ENCODE data around the gene ACTG1. TPM values are rescaled to one million over a fixed set of nuclear protein-coding genes. Genes with fewer than 3 reads are reported as not detected.

Gene ACTG1
- total RNA-seq, 2 donors from 2014 or later, result 4,461 to 5,616 TPM

DNA sequence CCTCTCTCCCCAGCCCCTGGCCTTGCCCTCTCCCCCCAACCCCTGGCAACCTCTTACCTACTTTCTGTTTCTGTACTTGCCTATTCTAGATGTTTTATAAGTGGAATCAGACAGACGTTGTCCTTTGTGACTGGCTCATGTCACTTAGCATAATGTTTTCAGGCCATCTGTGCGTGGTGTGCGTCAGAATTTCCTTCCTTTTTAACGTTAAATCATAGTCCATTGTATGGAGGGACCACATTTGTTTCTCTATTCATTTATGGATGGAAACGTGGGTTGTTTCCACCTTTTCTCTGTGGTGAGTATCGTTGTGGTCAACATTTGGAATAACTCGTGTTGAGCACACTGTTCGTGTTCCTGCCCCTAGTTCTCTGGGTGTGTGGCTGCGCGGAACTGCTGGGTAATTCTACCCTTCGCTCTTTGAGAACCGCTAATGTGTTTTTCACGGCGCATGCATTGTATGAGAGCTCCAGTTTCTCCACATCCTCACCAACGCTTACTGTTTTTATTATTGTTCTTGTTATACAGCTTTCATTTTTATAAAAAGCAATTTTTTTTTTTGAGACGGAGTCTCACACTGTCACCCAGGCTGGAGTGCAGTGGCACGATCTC is 26.3 kb downstream of the ACTG1 start:
- H3K4me3 Mint-ChIP-seq, result no peak overlapping the region
- Histone ChIP-seq H3K4me1 (ENCODE audit: control insufficient read depth, insufficient read depth, low read length) (peaks cover 10% of the 10 kb centered on the region), H3K9me3 (ENCODE audit: control insufficient read depth, low read length) (no peaks in the 10 kb centered on the region), H3K36me3 (ENCODE audit: control insufficient read depth, insufficient read depth, low read length) (no peaks in the 10 kb centered on the region), H3K27me3 (ENCODE audit: control insufficient read depth, insufficient read depth, low read length, poor library complexity, severe bottlenecking) (peaks cover 27% of the 10 kb centered on the region), H3K27ac (ENCODE audit: low read depth, low read length) (no peak overlapping the region), H3K9ac (ENCODE audit: extremely low read depth, low read length, poor library complexity, severe bottlenecking) (no peak overlapping the region), H3K4me3 (ENCODE audit: low read length) (no peak overlapping the region)
- H3K36me3 Mint-ChIP-seq (ENCODE audit: low read depth), result no peaks in the 10 kb centered on the region
- 89 to 92% methylated on average over 13 to 17 of the region's 17 CpGs for WGBS, 2 experiments (ENCODE audit: insufficient coverage in 1 of 2, insufficient read length in 1 of 2)
- peaks cover 37% of the 10 kb centered on the region for H3K27me3 Mint-ChIP-seq (ENCODE audit: insufficient read depth)
- H3K4me1 Mint-ChIP-seq, result peaks cover 6% of the 10 kb centered on the region
- H3K27ac Mint-ChIP-seq, result no peak overlapping the region
- peaks cover 3% of the 10 kb centered on the region for H3K9me3 Mint-ChIP-seq
- TF ChIP-seq, protein P1, sequence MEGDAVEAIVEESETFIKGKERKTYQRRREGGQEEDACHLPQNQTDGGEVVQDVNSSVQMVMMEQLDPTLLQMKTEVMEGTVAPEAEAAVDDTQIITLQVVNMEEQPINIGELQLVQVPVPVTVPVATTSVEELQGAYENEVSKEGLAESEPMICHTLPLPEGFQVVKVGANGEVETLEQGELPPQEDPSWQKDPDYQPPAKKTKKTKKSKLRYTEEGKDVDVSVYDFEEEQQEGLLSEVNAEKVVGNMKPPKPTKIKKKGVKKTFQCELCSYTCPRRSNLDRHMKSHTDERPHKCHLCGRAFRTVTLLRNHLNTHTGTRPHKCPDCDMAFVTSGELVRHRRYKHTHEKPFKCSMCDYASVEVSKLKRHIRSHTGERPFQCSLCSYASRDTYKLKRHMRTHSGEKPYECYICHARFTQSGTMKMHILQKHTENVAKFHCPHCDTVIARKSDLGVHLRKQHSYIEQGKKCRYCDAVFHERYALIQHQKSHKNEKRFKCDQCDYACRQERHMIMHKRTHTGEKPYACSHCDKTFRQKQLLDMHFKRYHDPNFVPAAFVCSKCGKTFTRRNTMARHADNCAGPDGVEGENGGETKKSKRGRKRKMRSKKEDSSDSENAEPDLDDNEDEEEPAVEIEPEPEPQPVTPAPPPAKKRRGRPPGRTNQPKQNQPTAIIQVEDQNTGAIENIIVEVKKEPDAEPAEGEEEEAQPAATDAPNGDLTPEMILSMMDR (conservative IDR thresholded peaks at IDR 0.05), result no peak
- no peak for DNase-seq

DNA sequence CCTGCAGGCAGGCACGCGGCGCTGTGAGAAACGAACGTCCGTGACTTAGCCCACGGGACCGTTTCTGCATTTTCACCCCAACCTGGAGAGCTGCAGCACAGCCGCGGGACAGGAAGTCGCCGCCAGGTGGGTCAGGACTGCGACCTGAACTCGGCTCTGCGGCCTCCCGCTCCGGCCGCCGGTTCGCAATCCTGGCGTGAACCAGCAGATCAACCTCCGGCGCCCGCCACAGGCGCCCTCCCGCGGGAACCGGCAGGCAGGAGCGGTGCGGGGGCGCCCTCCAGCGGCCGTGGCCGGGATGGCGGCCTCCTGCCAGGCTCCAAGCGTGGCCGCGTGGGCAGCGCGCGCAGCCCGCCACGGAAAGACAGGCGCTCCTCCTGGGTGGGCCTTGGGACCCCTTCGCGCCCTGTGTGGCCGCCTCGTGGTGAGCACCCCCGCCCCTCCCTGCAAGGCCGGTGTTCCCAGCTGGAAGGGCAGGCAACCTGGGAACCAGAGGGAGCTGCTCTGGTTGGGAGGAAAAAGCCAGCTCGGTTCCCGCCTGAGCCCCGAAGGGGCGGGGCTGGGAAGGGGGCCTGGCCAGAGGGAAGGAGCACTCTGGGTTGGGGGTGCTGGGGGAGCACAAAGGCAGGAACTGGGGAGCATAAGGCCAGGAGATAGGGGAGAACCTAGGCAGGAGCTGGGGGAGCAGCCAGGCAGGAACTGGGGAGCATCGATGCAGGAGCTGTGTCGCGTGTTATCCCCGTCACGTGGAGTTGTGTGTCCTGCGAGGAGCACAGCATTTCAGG is 28.2 kb downstream of the ACTG1 start:
- DNase-seq, result peak; percentile 99
- Mint-ChIP-seq H3K36me3 (ENCODE audit: low read depth) (no peaks in the 10 kb centered on the region), H3K4me3 (peak overlapping the region; percentile 46), H3K27ac (no peak overlapping the region), H3K9me3 (peaks cover 3% of the 10 kb centered on the region), H3K4me1 (peaks cover 1% of the 10 kb centered on the region), H3K27me3 (ENCODE audit: insufficient read depth) (peaks cover 47% of the 10 kb centered on the region)
- Histone ChIP-seq H3K36me3 (ENCODE audit: control insufficient read depth, insufficient read depth, low read length) (no peaks in the 10 kb centered on the region), H3K4me3 (ENCODE audit: low read length) (peak overlapping the region; percentile 64), H3K27me3 (ENCODE audit: control insufficient read depth, insufficient read depth, low read length, poor library complexity, severe bottlenecking) (peaks cover 38% of the 10 kb centered on the region), H3K27ac (ENCODE audit: low read depth, low read length) (no peak overlapping the region), H3K9ac (ENCODE audit: extremely low read depth, low read length, poor library complexity, severe bottlenecking) (peak overlapping the region; percentile 57), H3K9me3 (ENCODE audit: control insufficient read depth, low read length) (no peaks in the 10 kb centered on the region), H3K4me1 (ENCODE audit: control insufficient read depth, insufficient read depth, low read length) (peaks cover 10% of the 10 kb centered on the region)
- TF ChIP-seq, protein P1 (conservative IDR thresholded peaks at IDR 0.05), result peak; percentile 99
- 10 to 15% methylated on average over 38 to 60 of the region's 60 CpGs for WGBS, 2 experiments (ENCODE audit: insufficient coverage in 1 of 2, insufficient read length in 1 of 2)

DNA sequence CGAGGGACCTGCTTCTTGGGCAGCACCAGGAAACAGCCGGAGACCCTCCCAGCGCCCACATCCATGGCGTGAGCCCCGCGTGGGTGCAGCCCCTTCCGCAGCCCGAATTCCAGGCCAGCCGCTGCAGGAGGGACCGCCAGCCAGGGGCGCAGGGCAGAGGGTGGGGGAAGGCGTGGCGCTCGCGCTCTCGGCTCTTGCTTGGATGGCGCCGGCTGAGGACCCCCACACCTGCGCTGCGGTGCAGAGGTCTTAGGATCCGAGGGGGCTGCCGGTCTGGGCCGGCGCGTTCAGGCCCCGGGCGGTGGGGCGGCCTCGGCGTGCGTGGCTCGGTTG is 28.8 kb downstream of the ACTG1 start:
- peaks cover 10% of the 10 kb centered on the region for H3K4me1 ChIP-seq (ENCODE audit: control insufficient read depth, insufficient read depth, low read length)
- H3K27me3 ChIP-seq (ENCODE audit: control insufficient read depth, insufficient read depth, low read length, poor library complexity, severe bottlenecking), result peaks cover 38% of the 10 kb centered on the region
- Mint-ChIP-seq H3K9me3 (peaks cover 3% of the 10 kb centered on the region), H3K4me3 (peak overlapping the region; percentile 46), H3K27ac (no peak overlapping the region), H3K4me1 (no peaks in the 10 kb centered on the region), H3K27me3 (ENCODE audit: insufficient read depth) (peaks cover 52% of the 10 kb centered on the region), H3K36me3 (ENCODE audit: low read depth) (no peaks in the 10 kb centered on the region)
- no peak overlapping the region for H3K27ac ChIP-seq (ENCODE audit: low read depth, low read length)
- H3K4me3 ChIP-seq (ENCODE audit: low read length), result peak overlapping the region; percentile 64
- H3K36me3 ChIP-seq (ENCODE audit: control insufficient read depth, insufficient read depth, low read length), result no peaks in the 10 kb centered on the region
- H3K9me3 ChIP-seq (ENCODE audit: control insufficient read depth, low read length), result no peaks in the 10 kb centered on the region
- no peak for DNase-seq
- WGBS, 2 experiments (ENCODE audit: insufficient coverage in 1 of 2, insufficient read length in 1 of 2), result 18 to 20% methylated on average over 20 to 32 of the region's 32 CpGs
- TF ChIP-seq, protein P1 (conservative IDR thresholded peaks at IDR 0.05), result no peak
- H3K9ac ChIP-seq (ENCODE audit: extremely low read depth, low read length, poor library complexity, severe bottlenecking), result peak overlapping the region; percentile 57
